H9 (cell line): Measurements from ENCODE around the gene WSB1. TPM values are rescaled to one million over a fixed set of nuclear protein-coding genes. Genes with fewer than 3 reads are reported as not detected.

Experiments used
- DNase-seq: peaks from one replicate; pipeline ENCODE4 v3.0.0-alpha.2; 2017
- H2AFZ ChIP-seq: one replicate; pipeline ENCODE4 v1.6.1; 2013; ENCODE audit warnings: mild to moderate bottlenecking, low read length, control low read depth, moderate library complexity
- H2AK5ac ChIP-seq: 2 replicates; pipeline ENCODE4 v1.6.1; 2013; ENCODE audit warnings: low read length, control low read depth, mixed read lengths; ENCODE audit not compliant: insufficient read length
- H2BK120ac ChIP-seq: one replicate; pipeline ENCODE4 v1.6.1; 2013; ENCODE audit warnings: low read depth, mild to moderate bottlenecking, low read length, control low read depth, inconsistent platforms; ENCODE audit not compliant: poor library complexity, severe bottlenecking
- H2BK12ac ChIP-seq: 2 replicates; pipeline ENCODE4 v1.6.1; 2013; ENCODE audit warnings: low read length, control low read depth, mixed read lengths, low read depth; ENCODE audit not compliant: insufficient read length
- H2BK15ac ChIP-seq: 2 replicates; pipeline ENCODE4 v1.6.1; 2013; ENCODE audit warnings: low read depth, low read length, control low read depth
- H2BK20ac ChIP-seq: one replicate; pipeline ENCODE4 v1.6.1; 2013; ENCODE audit warnings: low read depth, mild to moderate bottlenecking, low read length, control low read depth, inconsistent platforms; ENCODE audit not compliant: poor library complexity, severe bottlenecking
- H2BK5ac ChIP-seq: 2 replicates; pipeline ENCODE4 v1.6.1; 2013; ENCODE audit warnings: low read length, control low read depth, mixed read lengths; ENCODE audit not compliant: insufficient read length
- H3K14ac ChIP-seq: 2 replicates; pipeline ENCODE4 v1.6.1; 2013; ENCODE audit warnings: low read length, control low read depth; ENCODE audit not compliant: insufficient read depth
- H3K18ac ChIP-seq: 2 replicates; pipeline ENCODE4 v1.6.1; 2013; ENCODE audit warnings: low read depth, mild to moderate bottlenecking, mixed read lengths, low read length, control low read depth; ENCODE audit not compliant: insufficient read length
- H3K23ac ChIP-seq: 2 replicates; pipeline ENCODE4 v1.6.1; 2013; ENCODE audit warnings: low read length, control low read depth, mixed read lengths, low read depth; ENCODE audit not compliant: insufficient read length
- H3K23me2 ChIP-seq: 2 replicates; pipeline ENCODE4 v1.6.1; 2013; ENCODE audit warnings: low read depth, mild to moderate bottlenecking, mixed read lengths, low read length, control low read depth; ENCODE audit not compliant: insufficient read length, poor library complexity, severe bottlenecking
- H3K27ac ChIP-seq: 2 replicates; pipeline ENCODE4 v1.5.1; 2013; ENCODE audit warnings: low read length, control low read depth, mixed read lengths, low read depth; ENCODE audit not compliant: insufficient read length
- H3K27me3 ChIP-seq: 2 replicates; pipeline ENCODE4 v1.6.1; 2013; ENCODE audit warnings: low read length, control low read depth, inconsistent platforms; ENCODE audit not compliant: insufficient read depth
- H3K4ac ChIP-seq: 2 replicates; pipeline ENCODE4 v1.6.1; 2013; ENCODE audit warnings: low read depth, mild to moderate bottlenecking, control low read depth, inconsistent platforms, low read length, moderate library complexity
- H3K4me1 ChIP-seq: 2 replicates; pipeline ENCODE4 v1.6.1; 2013; ENCODE audit warnings: low read length, control low read depth, inconsistent platforms; ENCODE audit not compliant: insufficient read depth
- H3K4me2 ChIP-seq: 2 replicates; pipeline ENCODE4 v1.6.1; 2013; ENCODE audit warnings: low read length, control low read depth, mixed read lengths; ENCODE audit not compliant: insufficient read length, insufficient read depth
- H3K56ac ChIP-seq: 2 replicates; pipeline ENCODE4 v1.6.1; 2013; ENCODE audit warnings: low read depth, mild to moderate bottlenecking, mixed read lengths, low read length, control low read depth; ENCODE audit not compliant: insufficient read length
- H3K79me1 ChIP-seq: 2 replicates; pipeline ENCODE4 v1.6.1; 2013; ENCODE audit warnings: low read depth, mild to moderate bottlenecking, moderate library complexity, low read length, control low read depth, inconsistent platforms; ENCODE audit not compliant: insufficient read depth, poor library complexity, severe bottlenecking
- H3K79me2 ChIP-seq: 2 replicates; pipeline ENCODE4 v1.6.1; 2013; ENCODE audit warnings: low read length, control low read depth, inconsistent platforms; ENCODE audit not compliant: insufficient read depth
- H3K9ac ChIP-seq: 2 replicates; pipeline ENCODE4 v1.6.1; 2013; ENCODE audit warnings: low read length, control low read depth, mixed read lengths; ENCODE audit not compliant: insufficient read length; ENCODE audit errors: extremely low read depth
- H3K9me3 ChIP-seq: one replicate; pipeline ENCODE4 v1.6.1; 2013; ENCODE audit warnings: low read depth, low read length, inconsistent platforms; ENCODE audit not compliant: control insufficient read depth
- H3T11ph ChIP-seq: one replicate; pipeline ENCODE4 v1.6.1; 2013; ENCODE audit warnings: mild to moderate bottlenecking, low read length, control low read depth, inconsistent platforms
- H4K20me1 ChIP-seq: one replicate; pipeline ENCODE4 v1.6.1; 2013; ENCODE audit not compliant: control insufficient read depth, insufficient read length, insufficient read depth
- H4K5ac ChIP-seq: 2 replicates; pipeline ENCODE4 v1.6.1; 2013; ENCODE audit warnings: low read depth, mild to moderate bottlenecking, mixed read lengths, low read length, control low read depth; ENCODE audit not compliant: insufficient read length
- H4K8ac ChIP-seq: replicated peaks from 2 replicates; pipeline ENCODE4 v1.6.1; 2013; ENCODE audit warnings: low read length, control low read depth, mixed read lengths, low read depth; ENCODE audit not compliant: insufficient read length
- H4K91ac ChIP-seq: 2 replicates; pipeline ENCODE4 v1.6.1; 2013; ENCODE audit warnings: low read depth, mild to moderate bottlenecking, moderate library complexity, mixed read lengths, low read length, control low read depth; ENCODE audit not compliant: insufficient read length
- H3K27ac Mint-ChIP-seq, 3 experiments: 2 replicates in 2 of 3; 3 replicates in 1 of 3; pipeline ENCODE4 v1.8.0; 2020 to 2021; ENCODE audit warnings: mixed read lengths in 3 of 3, mild to moderate bottlenecking in 1 of 3, moderate library complexity in 1 of 3
- H3K27me3 Mint-ChIP-seq: 2 replicates; pipeline ENCODE4 v1.8.0; 2021; ENCODE audit warnings: low read depth, mild to moderate bottlenecking, moderate library complexity, mixed read lengths
- H3K36me3 Mint-ChIP-seq, 3 experiments: 2 replicates in 2 of 3; 3 replicates in 1 of 3; pipeline ENCODE4 v1.8.0; 2020 to 2021; ENCODE audit warnings: low read depth in 3 of 3, mixed read lengths in 3 of 3; ENCODE audit not compliant: insufficient read depth in 1 of 3
- H3K4me1 Mint-ChIP-seq, 2 experiments: 2 replicates each; pipeline ENCODE4 v1.8.0; 2020; ENCODE audit warnings: mixed read lengths in 2 of 2
- H3K4me3 Mint-ChIP-seq, 2 experiments: 2 replicates in 1 of 2; 3 replicates in 1 of 2; pipeline ENCODE4 v1.8.0; 2020 to 2021; ENCODE audit warnings: mild to moderate bottlenecking in 2 of 2, mixed read lengths in 2 of 2, moderate library complexity in 1 of 2
- H3K9me3 Mint-ChIP-seq, 2 experiments: 2 replicates in 1 of 2; 3 replicates in 1 of 2; pipeline ENCODE4 v1.8.0; 2020; ENCODE audit warnings: mild to moderate bottlenecking in 2 of 2, mixed read lengths in 2 of 2, moderate library complexity in 1 of 2
- CTCF ChIP-seq: fragments of 200-600 bp; sonication (generic); conservative IDR thresholded peaks from 3 replicates; pipeline ENCODE4 v1.8.0; 2021; ENCODE audit warnings: antibody characterized with exemption, mild to moderate bottlenecking
- WGBS: extraction: QIAGEN DNeasy Blood & Tissue Kit; methylation state at CpG from one replicate; pipeline ENCODE4 v1.1.7; 2013; ENCODE audit warnings: missing lambda C conversion rate, low lambda C conversion rate, mixed read lengths; ENCODE audit not compliant: insufficient read length; ENCODE audit errors: extremely low coverage; 5-methylcytosine and 5-hydroxymethylcytosine counted together
- total RNA-seq: library from RNA; stranded (reverse); gene quantifications from 2 replicates; pipeline ENCODE4 v1.2.1, GENCODE V29; 2021

The WSB1 gene
- total RNA-seq, 1 experiment from 2014 or later, result 187 TPM

- no CpG with 5 or more reads among the region's 4 CpGs for WGBS
- H3K4me1 ChIP-seq, result no peaks in the 10 kb centered on the region
- H3K4me2 ChIP-seq, result no peak overlapping the region
- no peak overlapping the region for H3K56ac ChIP-seq
- no peak overlapping the region for H3K4ac ChIP-seq
- no peaks in the 10 kb centered on the region for H3K79me1 ChIP-seq
- H3K14ac ChIP-seq, result no peak overlapping the region
- H2BK12ac ChIP-seq, result no peak overlapping the region
- H2BK15ac ChIP-seq, result no peak overlapping the region
- no peak overlapping the region for H2AFZ ChIP-seq
- H3K23ac ChIP-seq, result no peak overlapping the region
- H4K20me1 ChIP-seq, result no peaks in the 10 kb centered on the region
- Mint-ChIP-seq H3K9me3 (no peaks in the 10 kb centered on the region), H3K27ac (peak overlapping the region in 2 of 3 experiments; percentile 48 to 83; a peak in 2 of 7 replicates), H3K4me3 (no peak overlapping the region), H3K27me3 (no peaks in the 10 kb centered on the region; the same call in 1 of the 2 replicates), H3K4me1 (peaks cover 10 to 12% of the 10 kb centered on the region in 2 experiments; a peak in 3 of 4 replicates), H3K36me3 (peaks cover 26 to 41% (median 37%) of the 10 kb centered on the region in 3 experiments)
- H3K9ac ChIP-seq, result no peak overlapping the region
- no peaks in the 10 kb centered on the region for H3K27me3 ChIP-seq
- no peak overlapping the region for H4K91ac ChIP-seq
- H2BK20ac ChIP-seq, result no peak overlapping the region
- no peak overlapping the region for H3K27ac ChIP-seq
- H2BK5ac ChIP-seq, result no peak overlapping the region
- H3K18ac ChIP-seq, result no peak overlapping the region
- no peak for TF ChIP-seq CTCF
- H2AK5ac ChIP-seq, result no peak overlapping the region
- H4K8ac ChIP-seq, result no peak overlapping the region
- no peak overlapping the region for H4K5ac ChIP-seq
- DNase-seq, result peak; percentile 28
- H3T11ph ChIP-seq, result no peak overlapping the region
- H2BK120ac ChIP-seq, result no peak overlapping the region
- H3K79me2 ChIP-seq, result no peaks in the 10 kb centered on the region
- no peaks in the 10 kb centered on the region for H3K23me2 ChIP-seq
- no peaks in the 10 kb centered on the region for H3K9me3 ChIP-seq
Measured at GRCh38 chr17:27319541-27320221, 25.8 kb downstream of the WSB1 start.
